ENCODE results near the gene SPATA20.

SPATA20 gene

GRCh38 chr17:50538549-50539410 lies 8.2 kb upstream of the SPATA20 start:
- in situ Hi-C loops (cut with MboI; ENCODE audit: low sequenced_read_pairs) = no loop called here

DNA sequence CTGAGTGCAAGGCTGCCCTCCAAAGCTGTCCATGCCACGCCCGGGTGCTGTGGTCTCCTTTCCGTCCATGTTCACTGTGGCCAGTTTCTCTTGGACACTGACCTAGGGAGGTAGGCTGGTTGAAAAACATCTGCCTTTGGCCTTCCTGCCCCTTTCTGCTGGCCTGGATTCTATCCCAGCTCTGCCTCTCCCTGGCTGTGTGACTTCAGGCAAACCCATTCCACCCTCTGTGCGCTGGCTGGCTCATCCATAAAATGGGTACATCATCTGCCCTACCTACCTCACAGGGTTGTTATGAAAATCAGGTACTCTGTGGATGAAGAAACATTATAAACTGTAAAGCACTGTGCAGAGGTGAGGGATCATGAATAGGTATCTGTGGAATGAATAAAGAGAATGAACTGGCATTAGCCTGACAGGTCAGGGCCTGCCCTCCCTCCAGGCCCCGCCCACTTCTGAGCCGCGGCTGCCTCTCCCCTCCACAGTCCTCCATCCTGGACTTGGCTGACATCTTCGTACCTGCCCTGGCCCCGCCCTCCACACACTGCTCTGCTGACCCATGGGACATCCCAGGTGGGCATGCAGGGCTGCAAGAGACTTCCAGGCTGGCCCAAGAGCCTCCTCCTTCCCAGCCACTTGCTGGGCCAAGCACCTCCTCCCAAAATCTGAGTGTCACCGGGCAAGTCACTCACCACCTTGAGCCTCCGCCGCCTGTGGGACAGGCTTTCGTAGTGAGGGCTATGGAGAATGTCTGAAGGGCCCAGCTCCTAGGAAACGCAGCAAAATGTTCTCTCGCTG lies 7.0 kb upstream of the SPATA20 start:
- in situ Hi-C loops (cut with MboI; ENCODE audit: low sequenced_read_pairs) = no loop called here

DNA sequence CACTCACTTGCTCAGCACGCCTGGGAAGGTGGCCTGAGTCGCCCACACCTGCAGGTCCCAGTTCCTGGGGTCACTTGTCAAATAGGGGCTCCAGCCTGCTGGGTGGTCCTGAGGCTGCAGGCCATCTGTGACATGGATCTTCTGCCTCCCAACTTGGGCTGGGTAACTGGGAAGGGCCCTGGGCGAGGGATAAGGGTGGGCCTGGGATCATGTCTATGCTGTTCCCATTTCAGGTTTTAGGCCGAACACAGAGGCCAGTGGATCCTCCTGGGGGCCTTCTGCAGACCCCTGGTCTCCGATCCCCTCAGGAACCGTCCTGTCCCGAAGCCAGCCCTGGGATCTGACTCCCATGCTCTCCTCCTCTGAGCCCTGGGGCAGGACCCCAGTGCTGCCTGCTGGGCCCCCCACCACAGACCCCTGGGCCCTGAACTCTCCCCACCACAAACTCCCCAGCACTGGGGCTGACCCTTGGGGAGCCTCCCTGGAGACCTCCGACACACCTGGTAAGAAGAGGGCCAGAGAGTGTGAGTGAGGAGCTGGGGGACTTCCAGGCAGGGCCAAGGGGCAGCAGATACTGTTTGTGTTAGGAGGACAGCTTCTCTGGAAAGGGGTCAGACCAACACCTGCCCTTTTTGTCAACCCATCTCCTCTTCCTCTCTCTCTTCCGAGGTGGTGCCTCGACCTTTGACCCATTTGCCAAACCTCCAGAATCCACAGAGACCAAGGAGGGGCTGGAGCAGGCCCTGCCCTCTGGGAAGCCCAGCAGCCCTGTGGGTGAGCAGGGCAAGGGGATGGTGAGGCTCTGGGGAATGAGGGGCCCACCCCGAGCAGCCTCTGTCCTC lies 6.2 kb upstream of the SPATA20 start:
- in situ Hi-C loops (cut with MboI; ENCODE audit: low sequenced_read_pairs) = no loop called here

DNA sequence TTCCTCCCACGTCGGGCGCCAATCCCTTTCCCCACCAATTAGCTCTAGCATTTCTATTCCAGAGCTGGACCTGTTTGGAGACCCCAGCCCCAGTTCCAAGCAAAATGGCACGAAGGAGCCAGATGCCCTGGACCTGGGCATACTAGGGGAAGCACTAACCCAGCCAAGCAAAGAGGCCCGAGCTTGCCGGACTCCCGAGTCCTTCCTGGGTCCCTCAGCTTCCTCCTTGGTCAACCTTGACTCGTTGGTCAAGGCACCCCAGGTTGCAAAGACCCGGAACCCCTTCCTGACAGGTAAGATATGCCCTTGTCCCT lies 5.6 kb upstream of the SPATA20 start:
- in situ Hi-C loops (cut with MboI; ENCODE audit: low sequenced_read_pairs) = no loop called here

- in situ Hi-C loops (cut with MboI; ENCODE audit: low sequenced_read_pairs) = no loop called here
These were observed 5.0 kb upstream of the SPATA20 start for GRCh38 chr17:50541716-50542688.

- in situ Hi-C loops (cut with MboI; ENCODE audit: low sequenced_read_pairs) = no loop called here
These were observed 3.9 kb upstream of the SPATA20 start for GRCh38 chr17:50542795-50543774.

GRCh38 chr17:50544516-50544915 lies 2.5 kb upstream of the SPATA20 start:
- in situ Hi-C loops (cut with MboI; ENCODE audit: low sequenced_read_pairs) = no loop called here

- in situ Hi-C loops (cut with MboI; ENCODE audit: low sequenced_read_pairs) = no loop called here
These were observed 1.7 kb upstream of the SPATA20 start for GRCh38 chr17:50545311-50545710.

DNA sequence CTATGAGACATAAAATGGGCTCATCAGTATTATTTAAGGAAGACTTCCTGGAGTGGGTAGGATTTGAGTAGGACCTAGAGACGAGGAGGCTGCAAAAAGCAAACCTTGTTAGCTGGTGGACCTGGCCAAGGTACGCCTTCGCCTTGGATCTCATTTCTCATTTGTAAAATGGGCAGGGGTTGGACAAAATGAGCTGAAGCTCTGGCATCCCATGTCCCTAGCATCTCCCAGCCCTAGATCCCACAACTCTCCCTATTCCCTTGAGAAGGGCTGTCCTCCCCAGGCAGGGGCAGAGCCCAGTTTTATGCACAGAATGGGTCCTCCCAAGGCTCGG lies 306 bp upstream of the SPATA20 start:
- in situ Hi-C loops (cut with MboI; ENCODE audit: low sequenced_read_pairs) = no loop called here

DNA sequence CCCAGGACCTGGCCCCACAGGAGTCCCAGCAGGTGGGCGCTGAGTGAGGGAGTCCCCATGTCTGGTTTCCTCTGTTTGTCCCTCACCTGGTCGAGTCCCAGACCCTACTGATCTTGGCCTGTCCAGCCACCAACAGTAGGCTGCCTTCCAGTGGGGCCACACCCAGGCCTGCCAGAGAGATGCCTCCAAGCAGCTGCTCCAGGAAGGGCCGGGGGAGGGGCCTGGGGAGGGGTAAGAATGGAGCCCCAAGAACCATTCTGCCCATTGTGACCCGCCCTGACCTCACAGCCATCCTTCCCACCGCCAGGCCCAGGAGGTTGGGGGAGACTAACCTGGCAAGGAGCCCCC lies 736 bp downstream of the SPATA20 start:
- in situ Hi-C loops (cut with MboI; ENCODE audit: low sequenced_read_pairs) = no loop called here

DNA sequence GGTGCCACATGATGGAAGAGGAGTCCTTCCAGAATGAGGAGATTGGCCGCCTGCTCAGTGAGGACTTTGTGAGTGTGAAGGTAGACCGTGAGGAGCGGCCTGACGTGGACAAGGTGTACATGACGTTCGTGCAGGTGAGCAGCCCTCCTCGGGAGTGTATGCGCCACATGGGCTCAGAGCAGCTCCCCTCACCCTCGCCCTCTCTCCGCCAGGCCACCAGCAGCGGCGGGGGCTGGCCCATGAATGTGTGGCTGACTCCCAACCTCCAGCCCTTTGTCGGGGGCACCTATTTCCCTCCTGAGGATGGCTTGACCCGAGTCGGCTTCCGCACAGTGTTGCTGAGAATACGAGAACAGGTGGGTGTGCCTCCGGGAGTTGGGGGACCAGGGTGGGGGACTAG lies 1.9 kb downstream of the SPATA20 start:
- in situ Hi-C loops (cut with MboI; ENCODE audit: low sequenced_read_pairs) = no loop called here

DNA sequence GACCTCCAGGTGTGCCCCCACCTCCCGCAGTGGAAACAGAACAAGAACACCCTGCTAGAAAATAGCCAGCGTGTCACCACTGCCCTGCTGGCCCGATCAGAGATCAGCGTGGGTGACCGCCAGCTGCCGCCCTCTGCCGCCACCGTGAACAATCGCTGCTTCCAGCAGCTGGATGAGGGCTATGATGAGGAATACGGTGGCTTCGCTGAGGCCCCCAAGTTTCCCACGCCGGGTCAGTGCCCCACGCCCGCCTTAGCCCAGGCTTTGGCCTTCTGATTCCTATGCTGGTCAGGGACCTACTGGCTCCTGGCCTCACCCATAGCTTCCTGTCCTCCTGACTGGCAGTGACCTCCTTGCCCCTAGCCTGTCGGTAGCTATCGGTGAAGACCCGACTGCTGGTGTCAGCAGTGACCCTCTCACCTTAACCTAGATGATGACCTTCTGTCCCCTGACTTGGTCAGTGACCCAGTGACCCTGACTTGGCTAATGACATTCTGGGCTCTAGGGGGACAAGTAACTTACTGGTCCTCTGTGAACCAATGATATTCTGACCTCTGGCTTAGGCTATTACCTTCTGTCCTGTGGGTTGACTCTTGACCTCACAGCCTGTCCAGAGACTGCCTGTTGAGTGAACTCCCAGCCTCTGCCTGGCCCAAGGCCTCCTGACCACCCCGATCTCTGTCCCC lies 2.4 kb downstream of the SPATA20 start:
- in situ Hi-C loops (cut with MboI; ENCODE audit: low sequenced_read_pairs) = no loop called here

DNA sequence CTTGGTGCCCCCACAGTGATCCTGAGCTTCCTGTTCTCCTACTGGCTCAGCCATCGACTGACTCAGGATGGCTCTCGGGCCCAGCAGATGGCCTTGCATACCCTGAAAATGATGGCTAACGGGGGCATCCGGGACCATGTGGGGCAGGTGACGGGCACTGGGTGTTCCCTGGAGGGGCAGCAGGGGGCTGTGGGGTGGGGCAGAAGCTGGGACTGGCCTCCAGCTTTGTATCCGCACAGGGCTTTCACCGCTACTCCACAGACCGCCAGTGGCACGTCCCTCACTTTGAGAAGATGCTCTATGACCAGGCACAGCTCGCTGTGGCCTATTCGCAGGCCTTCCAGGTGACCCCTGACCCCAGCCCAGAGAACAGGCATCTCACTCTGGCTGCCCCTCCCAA lies 3.0 kb downstream of the SPATA20 start:
- in situ Hi-C loops (cut with MboI; ENCODE audit: low sequenced_read_pairs) = no loop called here

DNA sequence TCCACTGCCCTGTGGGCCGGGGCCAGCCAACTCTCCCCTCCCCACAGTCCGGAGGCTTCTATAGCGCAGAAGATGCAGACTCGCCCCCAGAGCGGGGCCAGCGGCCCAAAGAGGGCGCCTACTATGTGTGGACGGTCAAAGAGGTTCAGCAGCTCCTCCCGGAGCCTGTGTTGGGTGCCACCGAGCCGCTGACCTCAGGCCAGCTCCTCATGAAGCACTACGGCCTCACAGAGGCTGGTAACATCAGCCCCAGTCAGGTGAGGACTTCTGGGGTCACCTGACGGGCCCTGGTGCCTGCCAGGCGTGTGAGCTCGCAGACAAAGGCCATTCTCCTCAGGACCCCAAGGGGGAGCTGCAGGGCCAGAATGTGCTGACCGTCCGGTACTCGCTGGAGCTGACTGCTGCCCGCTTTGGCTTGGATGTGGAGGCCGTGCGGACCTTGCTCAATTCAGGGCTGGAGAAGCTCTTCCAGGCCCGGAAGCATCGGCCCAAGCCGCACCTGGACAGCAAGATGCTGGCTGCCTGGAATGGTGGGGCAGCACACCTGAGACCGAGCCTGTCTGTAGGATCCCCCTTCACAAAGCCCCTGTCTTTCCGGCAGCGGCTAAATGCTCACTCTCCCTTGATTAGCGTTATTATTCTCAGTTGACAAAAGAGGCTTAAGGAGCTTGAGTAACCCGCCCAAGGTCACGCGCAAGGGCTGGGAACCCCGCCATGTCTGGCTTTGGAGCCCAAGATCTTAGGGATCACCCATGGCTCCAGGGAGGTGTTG lies 3.9 kb downstream of the SPATA20 start:
- in situ Hi-C loops (cut with MboI; ENCODE audit: low sequenced_read_pairs) = no loop called here

DNA sequence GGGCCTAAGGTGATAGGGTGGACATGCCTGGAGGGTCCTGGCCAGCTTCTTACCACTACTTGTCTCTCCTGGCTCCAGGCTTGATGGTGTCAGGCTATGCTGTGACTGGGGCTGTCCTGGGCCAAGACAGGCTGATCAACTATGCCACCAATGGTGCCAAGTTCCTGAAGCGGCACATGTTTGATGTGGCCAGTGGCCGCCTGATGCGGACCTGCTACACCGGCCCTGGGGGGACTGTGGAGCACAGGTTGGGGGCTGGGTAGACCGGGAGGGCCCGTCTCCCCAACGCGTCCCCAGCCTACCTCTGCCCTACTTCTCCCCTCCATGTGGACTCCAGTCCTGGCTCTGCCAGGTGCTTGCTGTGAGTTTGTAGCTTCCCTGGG lies 4.5 kb downstream of the SPATA20 start:
- in situ Hi-C loops (cut with MboI; ENCODE audit: low sequenced_read_pairs) = no loop called here

DNA sequence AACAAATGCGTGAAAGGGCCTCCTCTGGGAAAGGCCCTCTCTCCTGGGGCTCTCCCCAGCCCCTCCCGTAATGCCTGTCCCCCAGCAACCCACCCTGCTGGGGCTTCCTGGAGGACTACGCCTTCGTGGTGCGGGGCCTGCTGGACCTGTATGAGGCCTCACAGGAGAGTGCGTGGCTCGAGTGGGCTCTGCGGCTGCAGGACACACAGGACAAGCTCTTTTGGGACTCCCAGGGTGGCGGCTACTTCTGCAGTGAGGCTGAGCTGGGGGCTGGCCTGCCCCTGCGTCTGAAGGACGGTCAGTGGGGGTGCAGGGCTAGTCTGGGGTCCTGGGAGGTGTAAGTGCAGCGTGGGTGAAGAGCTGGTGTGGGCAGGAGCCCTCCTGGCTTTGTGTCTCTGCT lies 4.9 kb downstream of the SPATA20 start:
- in situ Hi-C loops (cut with MboI; ENCODE audit: low sequenced_read_pairs) = no loop called here

- in situ Hi-C loops (cut with MboI; ENCODE audit: low sequenced_read_pairs) = no loop called here
These were observed 7.2 kb downstream of the SPATA20 start for GRCh38 chr17:50554201-50554600.

- in situ Hi-C loops (cut with MboI; ENCODE audit: low sequenced_read_pairs) = no loop called here
These were observed 9.8 kb downstream of the SPATA20 start for GRCh38 chr17:50556803-50557202.
